GM12878 (cell line): ENCODE data around the gene CSNK2A1.

Experiments
- BCL11A ChIP-seq: IDR thresholded peaks from 2 replicates; pipeline ENCODE4 v1.6.1; 2011; ENCODE audit warnings: low read depth, low read length
- CTCF ChIP-seq, 3 experiments: IDR thresholded peaks in 2 of 3; conservative IDR thresholded peaks in 1 of 3; 2 replicates each; pipeline ENCODE4 v1.5.1; 2011; ENCODE audit warnings: low read depth in 3 of 3, low read length in 3 of 3, mild to moderate bottlenecking in 3 of 3, control low read depth in 2 of 3, moderate library complexity in 2 of 3, inconsistent platforms in 1 of 3, mixed read lengths in 1 of 3; ENCODE audit not compliant: control insufficient read depth in 2 of 3, insufficient read depth in 1 of 3; ENCODE audit errors: extremely low read depth in 1 of 3
- CUX1 ChIP-seq: IDR thresholded peaks from 2 replicates; pipeline ENCODE4 v1.6.1; 2012; ENCODE audit warnings: improper control_type of control experiment, low read depth, low read length; ENCODE audit not compliant: insufficient replicate concordance
- EZH2 ChIP-seq: IDR thresholded peaks from 2 replicates; pipeline ENCODE4 v1.6.1; 2012; ENCODE audit warnings: low read depth, mild to moderate bottlenecking, control low read depth, inconsistent platforms, low read length, borderline replicate concordance; ENCODE audit not compliant: control insufficient read depth
- NFIC ChIP-seq: IDR thresholded peaks from 2 replicates; pipeline ENCODE4 v1.6.1; 2012; ENCODE audit warnings: low read depth, mild to moderate bottlenecking, inconsistent platforms, low read length, moderate library complexity
- PAX5 ChIP-seq: IDR thresholded peaks from 2 replicates; pipeline ENCODE4 v1.6.1; 2011; ENCODE audit warnings: low read depth, low read length, borderline replicate concordance
- PKNOX1 ChIP-seq: fragments of 450-650 bp; IDR thresholded peaks from 2 replicates; pipeline ENCODE4 v1.6.1; 2016; ENCODE audit warnings: mild to moderate bottlenecking
- POLR2AphosphoS5 ChIP-seq: IDR thresholded peaks from 2 replicates; pipeline ENCODE4 v1.6.1; 2011; ENCODE audit warnings: mild to moderate bottlenecking, low read length, inconsistent platforms
- YY1 ChIP-seq: IDR thresholded peaks from 2 replicates; pipeline ENCODE4 v1.6.1; 2011; ENCODE audit warnings: low read depth, mild to moderate bottlenecking, low read length
- ZNF207 ChIP-seq: fragments of 450-650 bp; IDR thresholded peaks from 2 replicates; pipeline ENCODE4 v1.6.1; 2014; ENCODE audit warnings: antibody characterized with exemption, mild to moderate bottlenecking, borderline replicate concordance
- ZNF687 ChIP-seq: fragments of 450-650 bp; IDR thresholded peaks from 2 replicates; pipeline ENCODE4 v1.6.1; 2017; ENCODE audit warnings: mild to moderate bottlenecking, moderate library complexity
- TF ChIP-seq, protein P1 (sequence below): IDR thresholded peaks from 2 replicates; pipeline ENCODE4 v1.6.1; 2011; ENCODE audit warnings: borderline replicate concordance, low read depth, mild to moderate bottlenecking, moderate library complexity, mixed read lengths, low read length; ENCODE audit not compliant: insufficient read depth; ENCODE audit errors: extremely low read length
- TF ChIP-seq, protein P2 (sequence below): IDR thresholded peaks from 2 replicates; pipeline ENCODE4 v1.6.1; 2012; ENCODE audit warnings: low read depth, low read length, improper control_type of control experiment
- TF ChIP-seq, protein P3 (sequence below): IDR thresholded peaks from 2 replicates; pipeline ENCODE4 v1.6.1; 2011; ENCODE audit warnings: mild to moderate bottlenecking, low read depth, low read length, moderate library complexity; ENCODE audit not compliant: insufficient replicate concordance

DNA sequence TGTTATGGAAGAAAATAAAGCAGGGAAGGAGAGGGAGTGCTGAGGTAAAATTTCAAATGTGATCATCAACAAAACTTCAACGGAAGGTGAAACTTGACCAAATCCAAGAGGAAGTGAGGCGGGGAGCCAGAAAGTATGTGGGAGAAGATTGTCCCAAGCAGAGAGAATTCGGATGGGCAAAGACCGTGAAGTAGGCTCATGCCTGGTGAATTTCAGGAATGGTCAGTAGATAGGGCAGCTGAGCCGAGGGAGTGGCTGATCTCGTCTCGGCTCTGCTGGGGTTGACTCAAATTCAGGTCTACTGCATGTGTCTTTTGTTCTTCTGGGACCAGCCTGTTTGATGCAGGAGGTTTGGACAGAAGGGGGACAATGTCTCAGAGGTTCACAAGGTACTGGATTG is 7.0 kb upstream of the CSNK2A1 start:
- TF ChIP-seq, protein P1, sequence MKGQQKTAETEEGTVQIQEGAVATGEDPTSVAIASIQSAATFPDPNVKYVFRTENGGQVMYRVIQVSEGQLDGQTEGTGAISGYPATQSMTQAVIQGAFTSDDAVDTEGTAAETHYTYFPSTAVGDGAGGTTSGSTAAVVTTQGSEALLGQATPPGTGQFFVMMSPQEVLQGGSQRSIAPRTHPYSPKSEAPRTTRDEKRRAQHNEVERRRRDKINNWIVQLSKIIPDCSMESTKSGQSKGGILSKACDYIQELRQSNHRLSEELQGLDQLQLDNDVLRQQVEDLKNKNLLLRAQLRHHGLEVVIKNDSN: no peak
- TF ChIP-seq CTCF (IDR thresholded peaks at IDR 0.05 in 2 of 3, conservative IDR thresholded peaks at IDR 0.05 in 1 of 3; ENCODE audit: control insufficient read depth in 2 of 3, extremely low read depth in 1 of 3, insufficient read depth in 1 of 3, low read depth in 3 of 3, low read length in 3 of 3) (no peak), YY1 (no peak), BCL11A (no peak), EZH2 (no peak), CUX1 (no peak), NFIC (no peak), ZNF687 (no peak), POLR2AphosphoS5 (no peak), ZNF207 (no peak), PKNOX1 (no peak), PAX5 (no peak)
- TF ChIP-seq, protein P2, sequence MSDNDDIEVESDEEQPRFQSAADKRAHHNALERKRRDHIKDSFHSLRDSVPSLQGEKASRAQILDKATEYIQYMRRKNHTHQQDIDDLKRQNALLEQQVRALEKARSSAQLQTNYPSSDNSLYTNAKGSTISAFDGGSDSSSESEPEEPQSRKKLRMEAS: no peak
- TF ChIP-seq, protein P3, sequence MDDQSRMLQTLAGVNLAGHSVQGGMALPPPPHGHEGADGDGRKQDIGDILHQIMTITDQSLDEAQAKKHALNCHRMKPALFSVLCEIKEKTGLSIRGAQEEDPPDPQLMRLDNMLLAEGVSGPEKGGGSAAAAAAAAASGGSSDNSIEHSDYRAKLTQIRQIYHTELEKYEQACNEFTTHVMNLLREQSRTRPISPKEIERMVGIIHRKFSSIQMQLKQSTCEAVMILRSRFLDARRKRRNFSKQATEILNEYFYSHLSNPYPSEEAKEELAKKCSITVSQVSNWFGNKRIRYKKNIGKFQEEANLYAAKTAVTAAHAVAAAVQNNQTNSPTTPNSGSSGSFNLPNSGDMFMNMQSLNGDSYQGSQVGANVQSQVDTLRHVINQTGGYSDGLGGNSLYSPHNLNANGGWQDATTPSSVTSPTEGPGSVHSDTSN: no peak
